GM18499 (cell line): ENCODE results near the gene DTX2.
"Not testable (repeated sequence)": the region's sequence is repeated elsewhere in the genome, so short reads cannot be mapped to it uniquely, and the experiment has no call there.

Experiments
- ATAC-seq: cut with Tn5 transposase; IDR thresholded peaks from one replicate; pipeline ENCODE4 v1.9.1; 2021; ENCODE audit warnings: moderate number of reproducible peaks; ENCODE audit not compliant: insufficient read depth, unreplicated experiment

The DTX2 gene

DNA sequence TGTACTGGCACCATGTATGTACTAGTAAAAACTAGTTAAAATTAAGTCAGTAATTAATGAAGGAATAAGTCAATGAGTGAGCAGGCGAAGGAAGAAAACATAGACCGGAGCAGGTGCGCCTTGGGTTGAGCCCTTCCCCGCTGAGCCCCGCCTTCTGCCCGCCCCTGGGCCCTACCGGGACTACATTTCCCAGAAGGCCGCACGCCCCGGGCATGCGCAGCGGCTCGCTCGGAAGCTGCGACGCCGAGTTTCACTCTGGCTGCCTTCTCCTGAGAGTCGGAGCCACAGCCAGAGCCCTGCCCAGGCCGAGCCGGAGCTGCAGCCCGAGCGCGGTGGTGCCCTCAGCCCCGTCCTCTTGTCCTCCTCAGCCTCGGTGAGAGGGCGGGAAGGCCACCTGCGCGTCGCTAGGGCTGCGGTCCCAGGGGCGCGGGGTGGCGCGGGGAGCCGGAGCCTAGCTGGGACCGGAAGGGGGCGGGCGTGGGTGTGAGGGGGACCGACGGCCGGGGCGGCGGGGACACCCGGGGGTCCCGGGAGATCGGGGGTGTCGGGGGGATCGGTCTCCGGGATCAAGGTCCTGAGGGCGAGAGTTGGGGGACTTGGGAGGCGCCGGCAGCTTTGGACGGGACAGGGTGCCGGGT, at the start of gene DTX2:
TSS of gene DTX2 (plus strand) at position 246 of the 638 bp plus-strand sequence. CDS start 18,801 bp downstream, outside the sequence.
- ATAC-seq: peak; percentile 88

DNA sequence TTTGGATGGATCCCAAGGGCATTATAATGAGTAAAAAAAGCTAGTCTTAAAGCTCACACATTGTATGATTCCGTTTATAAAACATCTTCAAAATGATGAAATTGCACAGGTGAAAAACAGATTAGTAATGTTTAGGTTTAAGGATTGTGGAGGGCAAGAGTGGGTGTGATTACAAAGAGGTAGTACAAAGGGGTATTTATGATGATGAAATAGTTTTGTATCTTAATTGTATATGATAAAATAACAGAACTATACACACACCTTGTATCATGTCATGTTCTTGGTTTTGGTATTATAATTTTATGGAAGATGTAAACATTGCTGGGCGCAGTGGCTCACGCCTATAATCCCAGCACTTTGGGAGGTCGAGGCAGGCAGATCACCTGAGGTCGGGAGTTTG, 49.3 kb upstream of the DTX2 start:
- no peak for ATAC-seq

DNA sequence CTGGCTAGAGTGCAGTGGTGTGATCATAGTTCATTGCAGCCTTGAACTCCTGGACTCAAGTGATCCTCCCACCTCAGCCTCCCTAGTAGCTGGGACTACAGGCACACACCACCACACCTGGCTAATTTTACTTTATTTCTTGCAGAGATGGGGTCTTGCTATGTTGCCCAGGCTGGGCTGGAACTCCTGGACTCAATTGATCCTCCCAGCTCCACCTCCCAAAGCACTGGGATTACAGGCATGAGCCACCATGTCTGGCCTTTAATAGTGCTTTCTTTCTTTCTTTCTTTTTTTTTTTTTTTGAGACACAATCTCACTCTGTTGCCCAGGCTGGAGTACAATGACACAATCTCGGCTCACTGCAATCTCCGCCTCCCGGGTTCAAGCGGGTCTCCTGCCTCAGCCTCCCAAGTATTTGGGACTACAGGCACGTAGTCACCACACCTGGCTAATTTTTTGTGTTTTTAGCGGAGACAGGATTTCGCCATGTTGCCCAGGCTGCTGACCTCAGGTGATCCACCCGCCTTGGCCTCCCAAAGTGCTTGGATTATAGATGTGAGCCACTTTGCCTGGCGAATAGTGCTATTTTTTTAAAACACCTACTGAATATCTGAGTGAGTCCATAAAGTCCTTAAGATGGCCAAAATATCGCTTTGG, 43.7 kb upstream of the DTX2 start:
- not testable (repeated sequence) for ATAC-seq

DNA sequence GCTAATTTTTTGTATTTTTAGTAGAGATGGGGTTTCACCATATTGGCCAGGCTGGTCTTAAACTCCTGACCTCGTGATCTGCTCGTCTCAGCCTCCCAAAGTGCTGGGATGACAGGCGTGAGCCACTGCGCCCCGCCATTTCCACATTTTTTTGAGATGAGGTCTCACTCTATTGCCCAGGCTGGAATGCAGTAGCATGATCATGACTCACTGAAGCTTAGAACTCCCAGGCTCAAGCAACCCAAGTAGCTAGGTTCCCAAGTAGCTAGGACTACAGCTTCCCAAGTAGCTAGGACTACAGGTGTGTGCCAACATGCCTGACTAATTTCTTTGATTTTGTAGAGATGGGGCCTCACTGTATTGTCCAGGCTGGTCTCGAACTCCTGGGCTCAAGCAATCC, 40.4 kb upstream of the DTX2 start:
- not testable (repeated sequence) for ATAC-seq

DNA sequence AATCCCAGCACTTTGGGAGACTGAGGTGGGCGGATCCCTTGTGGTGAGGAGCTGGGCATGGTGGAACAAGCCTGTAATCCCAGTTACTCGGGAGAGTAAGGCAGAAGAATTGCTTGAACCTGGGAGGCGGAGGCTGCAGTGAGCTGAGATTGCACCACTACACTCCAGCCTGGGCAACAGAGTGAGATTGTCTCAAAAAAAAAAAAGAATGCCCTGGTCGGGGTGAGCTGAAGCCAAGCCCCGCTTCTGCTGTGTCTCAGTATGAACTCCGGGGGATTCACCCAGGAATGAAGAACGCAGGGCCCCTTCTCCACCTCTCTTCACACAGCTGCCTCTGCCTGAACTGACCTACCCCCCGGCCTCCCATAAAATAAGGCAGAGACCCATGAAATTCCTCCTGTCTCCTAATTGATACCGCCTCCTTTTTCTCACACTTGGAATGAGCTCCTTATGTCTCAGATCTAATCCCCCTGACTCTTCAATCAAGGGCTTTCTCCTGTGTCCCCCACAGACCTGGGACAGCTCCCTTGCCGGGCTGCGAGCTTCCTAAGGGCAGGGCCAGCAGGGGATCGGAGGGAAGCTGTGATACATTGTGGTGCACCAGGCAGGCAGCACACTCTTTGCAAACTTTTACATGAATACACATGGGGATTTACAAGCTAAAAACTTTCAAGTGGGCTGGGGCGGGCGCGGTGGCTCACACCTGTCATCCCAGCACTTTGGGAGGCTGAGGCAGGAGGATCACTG, 37.7 kb upstream of the DTX2 start:
- ATAC-seq: no peak

DNA sequence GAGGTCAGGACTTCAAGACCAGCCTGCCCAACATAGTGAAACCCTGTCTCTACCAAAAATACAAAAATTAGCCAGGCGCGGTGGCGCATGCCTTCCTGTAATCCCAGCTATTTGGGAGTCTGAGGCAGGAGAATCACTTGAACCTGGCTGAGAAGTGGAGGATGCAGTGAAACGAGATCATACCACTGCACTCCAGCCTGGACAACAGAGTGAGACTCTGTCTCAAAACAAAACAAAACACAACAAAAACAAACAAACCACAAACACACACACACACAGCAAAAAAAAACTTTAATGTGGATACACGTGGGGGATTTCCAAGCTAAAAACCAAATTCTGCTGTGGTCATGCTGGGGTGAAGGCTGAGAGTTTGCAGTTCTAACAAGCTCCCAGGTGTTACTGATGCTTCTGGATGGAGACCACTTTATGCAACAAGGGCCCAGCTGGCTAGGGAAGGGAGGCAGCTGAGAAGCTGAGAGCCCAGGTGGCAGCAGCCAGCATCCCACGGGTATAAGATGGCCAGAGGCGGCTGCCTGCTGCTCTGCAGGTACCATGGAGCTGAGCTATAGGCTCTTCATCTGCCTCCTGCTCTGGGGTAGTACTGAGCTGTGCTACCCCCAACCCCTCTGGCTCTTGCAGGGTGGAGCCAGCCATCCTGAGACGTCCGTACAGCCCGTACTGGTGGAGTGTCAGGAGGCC, 36.9 kb upstream of the DTX2 start, which contains the start of gene ZP3:
TSS of gene ZP3 (plus strand) at position 538 of the 699 bp plus-strand sequence. CDS start at position 553, 15 bp downstream.
- no peak for ATAC-seq

DNA sequence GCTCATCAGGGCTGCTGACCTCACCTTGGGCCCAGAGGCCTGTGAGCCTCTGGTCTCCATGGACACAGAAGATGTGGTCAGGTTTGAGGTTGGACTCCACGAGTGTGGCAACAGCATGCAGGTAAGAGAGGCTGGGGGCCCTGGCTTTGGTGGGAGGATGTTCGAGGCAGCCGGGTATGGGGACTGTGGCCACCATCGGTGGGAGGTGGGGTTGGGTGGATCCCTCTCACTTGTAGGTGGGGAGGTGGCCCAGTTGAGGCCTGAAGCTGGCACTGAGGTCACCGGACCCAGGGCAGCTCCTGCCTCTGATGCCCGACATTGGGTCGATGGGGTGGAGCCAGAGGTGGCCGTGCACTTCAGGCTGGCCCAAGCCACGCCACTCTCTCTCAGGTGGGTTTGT, 36.4 kb upstream of the DTX2 start:
- no peak for ATAC-seq

DNA sequence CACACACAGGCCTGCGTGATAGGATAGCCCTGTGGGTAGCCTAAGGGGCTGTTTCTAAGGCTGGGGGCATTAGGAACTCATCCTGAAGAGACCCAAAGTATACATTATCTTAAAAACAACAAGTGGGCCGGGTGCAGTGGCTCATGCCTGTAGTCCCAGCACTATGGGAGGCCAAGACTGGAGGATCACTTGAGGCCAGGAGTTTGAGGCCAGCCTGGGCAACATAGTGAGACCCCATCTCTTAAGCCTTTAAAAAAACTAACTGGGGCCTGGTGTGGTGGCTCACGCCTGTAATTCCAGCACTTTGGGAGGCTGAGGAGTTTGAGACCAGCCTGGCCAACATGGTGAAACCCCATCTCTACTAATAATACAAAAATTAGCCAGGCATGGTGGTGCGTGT, 36.0 kb upstream of the DTX2 start:
- not testable (repeated sequence) for ATAC-seq

DNA sequence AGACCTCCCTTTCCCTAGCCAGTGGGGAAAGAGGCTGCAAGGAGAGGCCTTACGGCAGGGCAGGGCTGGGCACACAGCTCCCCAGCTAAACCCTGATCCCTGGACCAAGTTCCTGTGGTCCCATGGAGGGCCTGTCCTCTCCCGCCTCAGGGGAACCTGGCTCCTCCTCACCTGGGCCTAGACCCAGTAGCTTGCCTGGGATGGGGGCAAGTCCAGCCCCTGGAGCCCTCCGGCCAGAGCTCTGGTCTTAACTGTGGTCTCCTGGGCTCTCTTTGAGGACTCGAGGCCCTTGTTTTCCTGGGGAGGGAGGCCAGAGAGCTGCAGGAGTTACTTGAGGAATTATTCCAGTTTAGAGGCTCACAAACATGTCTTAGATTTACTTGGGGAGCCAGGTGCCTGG, 35.3 kb upstream of the DTX2 start:
- ATAC-seq: no peak

DNA sequence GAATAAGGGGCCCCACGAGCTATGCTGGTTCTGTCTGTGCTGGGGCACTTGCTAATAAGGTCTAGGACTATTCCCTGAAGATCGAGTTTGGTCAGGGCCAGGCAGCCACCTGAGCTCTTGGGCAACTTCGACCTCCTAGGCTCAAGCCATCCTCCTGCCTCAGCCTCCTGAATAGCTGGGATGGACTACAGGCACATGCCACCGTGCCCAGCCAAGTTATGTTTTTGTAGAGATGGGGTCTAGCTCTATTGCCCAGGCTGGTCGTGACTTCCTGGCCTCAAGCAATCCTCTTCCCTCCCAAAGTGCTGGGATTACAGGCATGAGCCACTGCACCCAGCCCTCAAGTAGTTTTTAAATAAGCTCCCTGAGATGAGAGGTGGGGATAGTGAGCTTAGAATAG, 33.9 kb upstream of the DTX2 start:
- no peak for ATAC-seq

DNA sequence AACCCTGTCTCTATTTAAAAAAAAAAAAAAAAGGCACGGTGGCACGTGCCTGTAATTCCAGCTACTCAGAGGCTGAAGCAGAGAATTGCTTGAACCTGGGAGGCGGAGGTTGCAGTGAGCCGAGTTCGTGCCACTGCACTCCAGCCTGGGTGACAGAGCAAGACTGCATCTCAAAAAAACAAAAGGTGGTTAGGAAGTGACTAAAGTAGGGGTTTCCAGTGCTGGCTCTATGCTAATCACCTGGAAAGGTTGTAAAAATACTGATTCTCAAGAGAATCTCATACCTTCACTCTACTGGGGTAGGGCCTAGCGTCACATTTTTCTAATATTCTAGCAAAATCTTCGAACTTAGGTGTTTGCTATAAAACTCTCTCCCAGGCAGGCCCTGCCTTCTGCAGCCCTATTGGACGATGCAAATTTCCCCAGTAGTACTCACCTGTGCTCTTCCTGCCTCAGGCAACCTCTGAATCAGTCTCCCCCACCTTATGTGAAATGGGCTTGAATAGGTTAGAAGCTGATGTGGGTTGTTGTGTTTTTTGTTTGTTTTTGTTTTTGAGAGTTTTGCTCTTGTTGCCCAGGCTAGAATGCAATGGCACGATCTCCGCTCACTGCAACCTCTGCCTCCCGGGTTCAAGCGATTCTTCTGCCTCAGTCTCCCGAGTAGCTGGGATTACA, 33.2 kb upstream of the DTX2 start:
- ATAC-seq: no peak

DNA sequence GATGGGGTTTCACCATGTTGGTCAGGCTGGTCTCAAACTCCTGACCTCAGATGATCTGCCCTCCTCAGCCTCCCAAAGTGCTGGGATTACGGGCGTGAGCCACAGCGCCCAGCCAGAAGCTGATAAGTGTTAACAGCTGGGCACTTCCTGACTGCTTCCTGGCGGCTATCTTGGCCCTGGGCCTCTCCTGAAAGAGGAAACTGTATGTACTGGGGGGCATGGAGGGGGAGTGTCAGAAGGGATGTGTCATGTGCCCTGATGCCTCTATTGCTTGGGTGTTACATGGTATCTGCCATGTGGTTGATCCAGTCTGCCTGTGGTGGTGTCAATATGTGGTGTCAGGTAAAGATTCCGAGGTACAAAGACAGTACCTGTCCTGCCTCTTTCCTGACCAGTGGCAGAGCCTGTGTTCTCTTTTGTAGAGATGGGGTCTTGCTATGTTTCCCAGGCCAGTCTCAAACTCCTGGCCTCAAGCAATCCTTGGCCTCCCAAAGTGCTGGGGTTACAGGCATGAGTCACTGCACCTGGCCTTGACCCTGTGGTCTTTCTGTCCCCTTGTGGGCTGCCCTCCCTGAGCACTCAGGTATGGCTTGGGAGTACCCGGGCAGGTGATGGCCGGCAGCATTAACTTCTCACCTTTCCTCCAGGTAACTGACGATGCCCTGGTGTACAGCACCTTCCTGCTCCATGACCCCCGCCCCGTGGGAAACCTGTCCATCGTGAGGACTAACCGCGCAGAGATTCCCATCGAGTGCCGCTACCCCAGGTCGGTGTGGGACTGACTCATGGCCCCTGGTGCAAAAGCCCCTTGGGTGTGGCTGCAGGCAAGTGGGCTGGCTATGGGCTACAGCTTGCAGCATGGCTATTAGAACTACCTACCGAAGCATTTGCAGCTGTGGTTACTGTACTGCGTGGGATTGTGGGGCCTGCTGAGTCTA, 32.4 kb upstream of the DTX2 start:
- ATAC-seq: no peak

DNA sequence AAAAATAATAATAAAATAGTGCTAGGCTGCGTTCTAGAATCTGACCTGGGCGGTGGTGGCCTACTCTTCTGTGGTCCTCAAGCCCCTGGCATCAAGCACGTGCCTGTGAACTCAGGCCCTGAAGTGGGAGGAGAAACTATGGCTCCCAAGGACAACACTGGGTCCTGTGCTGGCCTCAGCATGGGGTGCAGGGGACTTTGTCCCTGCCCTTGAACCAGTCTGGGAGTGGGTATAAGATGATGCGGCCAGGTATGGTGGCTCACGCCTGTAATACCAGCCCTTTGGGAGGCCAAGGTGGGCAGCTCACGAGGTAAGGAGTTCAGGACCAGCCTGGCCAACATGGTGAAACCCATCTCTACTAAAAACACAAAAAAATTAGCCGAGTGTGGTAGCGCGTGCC, 31.3 kb upstream of the DTX2 start:
- ATAC-seq: no peak

DNA sequence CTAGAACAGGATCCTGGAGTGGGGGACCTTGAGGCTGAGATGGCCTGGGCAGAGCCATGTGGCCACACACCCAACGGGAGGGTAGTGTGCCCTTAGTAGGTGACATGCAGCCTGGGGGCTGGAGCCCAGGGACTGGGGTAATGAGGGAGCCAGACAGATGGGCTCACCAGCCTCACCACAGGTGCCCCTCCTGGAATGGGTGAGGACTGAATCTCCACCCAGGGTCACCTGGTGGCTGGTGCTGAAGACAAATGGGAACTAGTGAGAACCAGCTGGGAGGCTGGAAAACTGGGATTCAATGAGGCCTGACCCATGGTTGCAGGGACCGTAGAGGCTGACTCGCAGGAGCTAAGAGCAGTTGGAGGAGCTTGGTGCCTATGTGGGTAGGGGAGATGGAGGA, 30.7 kb upstream of the DTX2 start:
- ATAC-seq: no peak

DNA sequence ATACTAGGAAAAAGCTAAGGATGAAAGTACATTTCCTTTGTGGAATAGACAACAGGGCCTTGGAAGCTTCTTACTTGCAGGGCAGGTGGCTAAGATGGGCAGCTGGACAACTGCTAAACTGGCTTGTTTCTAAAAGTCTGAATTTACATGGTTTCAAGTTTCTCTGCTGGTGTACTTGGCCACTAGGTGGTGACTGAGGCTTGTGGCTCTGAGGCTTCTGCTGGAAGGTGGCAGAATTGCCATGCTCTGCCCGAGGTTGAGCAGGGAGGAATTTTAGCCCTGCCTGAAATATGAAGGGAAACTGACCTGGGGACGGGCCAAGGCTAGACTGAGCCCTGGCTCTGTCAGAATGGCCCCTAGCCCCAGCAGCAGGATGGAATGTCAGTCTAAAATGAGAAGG, 23.6 kb upstream of the DTX2 start:
- ATAC-seq: not testable (repeated sequence)

DNA sequence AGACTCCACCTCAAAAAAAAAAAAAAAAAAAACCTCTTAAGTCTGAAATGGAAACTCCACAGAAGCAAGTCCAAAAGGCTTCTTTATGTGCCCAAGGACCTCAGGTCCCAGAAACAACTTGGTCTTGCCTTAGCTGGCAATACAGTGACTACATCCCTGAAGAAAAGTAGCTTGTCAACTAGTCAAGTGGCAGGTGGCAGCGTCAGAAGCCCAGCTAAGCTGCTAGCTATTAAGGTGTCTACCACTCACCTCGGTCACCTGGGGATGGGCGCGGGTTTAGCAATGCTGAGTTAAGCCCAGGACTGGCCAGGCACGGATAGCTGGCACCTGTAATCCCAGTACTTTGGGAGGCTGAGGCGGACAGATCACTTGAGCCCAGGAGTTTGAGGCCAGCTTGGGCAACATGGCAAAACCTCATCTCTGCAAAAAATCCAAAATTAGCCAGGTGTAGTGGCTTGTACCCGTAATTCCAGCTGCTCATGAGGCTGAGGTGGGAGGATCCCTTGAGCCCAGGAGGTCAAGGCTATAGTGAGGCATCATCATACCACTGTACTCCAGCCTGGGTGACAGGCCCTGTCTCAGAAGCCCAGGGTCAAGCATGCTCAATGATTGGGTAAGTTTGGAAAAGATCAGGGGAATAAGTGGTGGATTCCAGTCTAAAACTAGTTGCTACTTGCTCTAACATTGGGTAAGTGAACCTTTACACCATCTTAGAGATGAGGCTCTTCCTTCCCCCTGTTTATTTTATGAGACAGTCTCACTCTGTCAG, 22.2 kb upstream of the DTX2 start:
- not testable (repeated sequence) for ATAC-seq

DNA sequence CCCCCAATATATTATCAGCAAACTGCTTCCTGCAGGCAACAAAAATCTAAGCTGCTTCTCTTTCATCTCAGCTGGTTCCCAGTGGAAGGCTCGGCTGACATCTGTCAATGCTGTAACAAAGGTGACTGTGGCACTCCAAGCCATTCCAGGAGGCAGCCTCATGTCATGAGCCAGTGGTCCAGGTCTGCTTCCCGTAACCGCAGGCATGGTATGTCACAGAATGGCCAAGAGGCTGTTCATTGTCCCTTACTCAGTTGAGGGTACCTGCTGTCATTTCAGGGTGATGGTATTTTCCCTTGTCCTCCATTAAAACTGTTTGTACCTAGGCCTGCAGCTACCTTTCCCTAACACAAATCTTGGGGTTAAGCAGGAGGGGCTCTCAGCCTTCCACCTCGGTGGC, 21.1 kb upstream of the DTX2 start:
- ATAC-seq: not testable (repeated sequence)

DNA sequence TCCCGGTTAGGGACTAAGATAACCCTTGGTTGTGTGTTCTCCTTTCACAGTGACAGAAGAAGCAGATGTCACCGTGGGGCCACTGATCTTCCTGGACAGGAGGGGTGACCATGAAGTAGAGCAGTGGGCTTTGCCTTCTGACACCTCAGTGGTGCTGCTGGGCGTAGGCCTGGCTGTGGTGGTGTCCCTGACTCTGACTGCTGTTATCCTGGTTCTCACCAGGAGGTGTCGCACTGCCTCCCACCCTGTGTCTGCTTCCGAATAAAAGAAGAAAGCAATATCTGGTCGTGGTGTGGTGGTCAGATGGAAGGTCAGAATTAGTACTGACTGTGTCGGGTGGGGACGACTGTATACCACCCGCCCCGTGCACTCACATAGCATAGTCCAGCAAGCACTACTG, 19.7 kb upstream of the DTX2 start:
- not testable (repeated sequence) for ATAC-seq
